Endometrium (tissue), 2 donors: ENCODE measurements around the gene RAPGEF2.

Experiments used
- FAIRE-seq: peaks from 2 replicates; lab custom pipeline; 2012; peaks lifted over from hg19 to GRCh38; lab: Jason Lieb, UNC
- donor health status: control.
- donor health status: control.

Gene RAPGEF2

DNA sequence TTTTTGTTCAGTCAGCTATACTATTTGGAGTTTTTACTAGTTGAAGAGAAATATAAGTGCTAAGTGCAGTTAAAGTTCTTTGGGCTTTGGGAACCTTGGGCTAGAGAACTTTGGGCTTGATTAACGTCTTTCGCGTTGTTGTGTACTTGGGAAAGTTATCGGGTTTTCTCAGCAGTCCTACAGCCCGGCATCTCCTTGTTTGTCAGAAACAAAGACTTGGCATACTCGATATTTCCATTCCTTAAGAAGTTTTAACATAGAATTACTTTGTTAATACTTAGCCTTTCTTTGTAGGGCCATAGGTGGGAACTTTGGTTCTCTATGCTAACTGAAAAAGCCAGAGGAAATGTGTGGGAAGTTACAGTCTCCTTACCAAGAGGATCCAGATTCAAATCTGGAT, 28.7 kb downstream of the RAPGEF2 start:
- FAIRE-seq: peak; percentile 45

DNA sequence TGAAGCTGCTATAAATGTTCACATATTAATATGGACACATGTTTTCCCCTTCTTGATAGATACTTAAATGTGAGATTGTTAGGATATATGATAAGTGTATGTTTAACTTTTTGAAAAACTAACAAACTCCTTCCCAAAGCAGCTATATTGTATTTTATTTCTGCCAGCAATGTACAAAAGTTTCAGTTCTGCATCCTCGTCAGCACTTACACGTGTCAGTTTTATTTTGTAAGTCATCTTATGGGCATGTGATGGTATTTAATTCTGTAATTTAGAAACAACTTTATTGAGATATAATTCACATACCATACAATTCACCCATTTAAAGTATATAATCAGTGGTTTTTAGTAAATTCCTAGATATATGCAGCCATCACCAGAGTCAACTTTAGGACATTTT, 31.6 kb downstream of the RAPGEF2 start:
- no peak for FAIRE-seq

DNA sequence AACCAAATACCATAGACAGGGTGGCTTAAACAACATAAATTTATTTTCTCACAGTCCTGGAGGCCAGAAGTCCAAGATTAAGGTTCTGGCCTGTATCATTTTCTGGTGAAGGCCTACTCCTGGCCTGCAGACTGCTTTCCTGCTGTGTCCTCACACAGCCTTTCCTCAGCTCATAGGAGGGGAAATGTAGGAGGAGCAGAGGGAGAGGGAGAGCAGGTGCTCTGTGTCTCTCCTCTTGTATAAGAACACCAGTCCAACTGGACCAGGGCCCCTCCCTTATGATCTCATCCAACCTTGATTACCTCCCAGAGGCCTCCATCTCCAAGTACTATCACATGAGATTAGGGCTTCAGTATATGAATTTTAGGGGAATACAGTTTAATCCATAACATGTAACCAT, 34.3 kb downstream of the RAPGEF2 start:
- no peak for FAIRE-seq

DNA sequence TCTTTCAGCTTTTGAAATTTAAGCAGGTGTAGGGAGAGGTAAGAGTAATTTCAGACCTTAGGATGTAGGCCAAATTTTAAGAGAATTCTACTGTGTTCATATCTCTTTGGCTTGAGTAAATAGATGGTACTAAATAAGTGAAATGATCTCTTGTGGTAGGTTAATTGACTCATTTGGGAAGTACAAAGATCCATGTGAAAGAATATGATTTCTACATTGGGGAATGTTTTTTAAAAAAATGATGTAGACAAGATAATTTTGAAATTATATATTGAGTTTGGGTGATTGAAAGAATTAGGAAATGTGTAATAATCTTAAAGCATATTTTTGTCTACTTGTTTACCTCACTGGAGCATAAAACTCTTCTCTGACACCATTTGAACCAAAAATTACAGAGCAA, 35.6 kb downstream of the RAPGEF2 start:
- no peak for FAIRE-seq

DNA sequence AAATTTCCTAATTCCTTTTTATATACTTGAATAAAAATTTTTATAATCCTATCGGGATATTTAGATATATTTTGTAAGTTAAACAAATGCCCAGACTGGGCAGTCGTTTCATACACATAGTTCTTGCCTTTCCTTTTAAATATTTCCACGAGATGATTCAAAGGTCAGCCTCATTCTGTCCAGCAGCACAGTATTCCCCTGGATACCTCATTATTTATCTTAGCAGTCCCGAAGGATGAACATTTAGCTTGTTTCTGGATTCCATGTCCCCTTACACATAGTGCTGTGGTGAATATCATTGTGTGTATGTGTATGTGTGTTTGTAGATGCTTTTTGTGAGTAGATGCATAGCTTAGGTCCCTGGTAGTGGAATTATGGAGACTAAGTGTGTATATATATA, 38.3 kb downstream of the RAPGEF2 start:
- no peak for FAIRE-seq

DNA sequence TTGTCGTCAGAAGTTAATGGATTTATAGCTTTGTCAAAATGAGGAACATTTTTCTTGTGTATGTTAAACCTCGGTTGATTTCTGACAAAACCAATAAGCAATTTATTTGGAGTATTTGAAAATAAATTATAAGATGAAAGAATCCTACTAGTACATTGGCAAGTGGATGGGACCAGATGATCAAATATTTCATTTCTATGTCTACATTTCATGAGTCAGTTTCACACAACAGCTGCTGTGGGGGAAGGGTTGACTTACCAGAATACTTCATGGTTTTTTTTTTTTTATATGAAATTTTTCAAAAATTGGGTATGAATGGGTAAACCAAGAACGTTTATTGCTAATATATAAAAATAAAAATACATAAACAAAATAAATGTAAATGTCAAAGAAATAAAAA, 39.4 kb downstream of the RAPGEF2 start:
- peak; percentile 75 for FAIRE-seq

DNA sequence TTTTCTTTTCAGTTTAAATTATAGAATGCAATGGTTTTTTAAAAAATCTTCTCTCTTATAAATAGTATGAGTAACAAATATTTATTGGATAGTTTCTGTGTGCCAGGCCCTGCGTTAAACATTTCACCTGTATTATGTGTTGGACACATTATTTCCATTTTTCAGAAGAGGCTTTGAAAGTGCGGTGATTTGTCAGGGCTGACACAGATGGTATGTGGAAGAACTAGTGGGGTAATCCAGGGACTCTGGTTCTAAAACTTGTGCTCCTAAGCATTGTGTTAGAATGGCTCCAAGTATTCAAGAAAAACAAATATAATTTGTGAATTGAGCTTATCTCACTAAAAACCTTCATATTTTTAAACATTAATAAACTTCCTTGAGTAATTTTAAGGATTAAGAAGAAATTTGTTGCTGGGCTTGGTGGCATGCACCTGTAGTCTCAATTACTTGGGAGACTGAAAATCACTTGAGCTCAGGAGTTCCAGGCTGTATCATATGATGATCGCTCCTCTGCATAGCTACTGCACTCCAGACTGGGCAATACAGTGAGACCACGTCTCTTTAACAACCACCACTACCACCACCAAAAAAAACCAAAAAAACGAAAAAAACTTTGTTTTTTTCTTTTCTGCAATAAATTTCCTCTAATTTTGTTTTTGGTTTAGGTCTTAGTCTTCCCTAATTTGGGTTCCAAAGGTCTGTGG, 40.0 kb downstream of the RAPGEF2 start:
- FAIRE-seq: no peak

DNA sequence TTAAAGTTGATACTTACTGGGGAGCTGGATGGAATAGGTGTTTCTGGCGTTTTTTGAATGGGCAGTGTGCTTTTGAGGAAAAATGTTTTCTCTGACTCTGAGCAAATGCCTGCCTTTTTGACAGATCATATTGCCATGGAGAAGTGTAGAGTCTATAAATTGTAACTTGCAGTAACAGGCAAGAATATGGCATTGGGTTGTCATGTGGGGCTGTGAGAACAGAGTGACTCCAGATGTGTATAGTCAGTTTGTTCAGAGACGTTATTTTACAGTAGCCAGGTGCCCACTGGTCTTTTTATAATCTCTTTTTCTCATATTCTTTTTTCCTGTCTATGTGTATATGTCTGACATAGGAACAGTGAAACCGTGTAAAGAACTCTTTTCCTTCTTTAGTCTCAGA, 40.8 kb downstream of the RAPGEF2 start:
- FAIRE-seq: no peak

DNA sequence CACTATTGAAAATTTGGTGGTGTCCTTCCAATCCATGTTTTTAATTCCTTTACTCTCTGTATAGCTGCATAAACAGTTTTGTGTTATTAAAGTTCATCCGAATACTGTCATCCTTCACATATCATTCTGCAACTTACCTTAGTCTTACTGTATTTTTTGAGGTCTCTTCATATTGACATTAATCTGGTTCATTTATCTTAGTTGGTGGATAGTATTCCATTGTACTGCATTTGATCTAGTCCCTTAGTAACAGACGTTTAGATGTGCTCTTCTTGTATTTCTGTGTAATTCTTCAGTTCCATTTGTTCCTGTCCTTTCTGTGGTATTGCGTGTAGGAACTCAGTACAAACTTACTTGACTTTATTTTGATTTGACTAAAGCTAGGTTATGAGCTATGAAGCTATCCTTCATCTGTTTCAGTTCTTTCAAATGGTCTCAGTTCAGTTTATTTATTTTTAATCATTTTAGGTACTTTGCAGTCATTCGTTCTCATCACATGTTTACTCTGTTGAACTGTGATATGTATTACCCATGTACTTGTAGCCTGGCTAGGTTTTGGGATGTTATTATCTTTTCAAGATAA, 41.3 kb downstream of the RAPGEF2 start:
- no peak for FAIRE-seq

DNA sequence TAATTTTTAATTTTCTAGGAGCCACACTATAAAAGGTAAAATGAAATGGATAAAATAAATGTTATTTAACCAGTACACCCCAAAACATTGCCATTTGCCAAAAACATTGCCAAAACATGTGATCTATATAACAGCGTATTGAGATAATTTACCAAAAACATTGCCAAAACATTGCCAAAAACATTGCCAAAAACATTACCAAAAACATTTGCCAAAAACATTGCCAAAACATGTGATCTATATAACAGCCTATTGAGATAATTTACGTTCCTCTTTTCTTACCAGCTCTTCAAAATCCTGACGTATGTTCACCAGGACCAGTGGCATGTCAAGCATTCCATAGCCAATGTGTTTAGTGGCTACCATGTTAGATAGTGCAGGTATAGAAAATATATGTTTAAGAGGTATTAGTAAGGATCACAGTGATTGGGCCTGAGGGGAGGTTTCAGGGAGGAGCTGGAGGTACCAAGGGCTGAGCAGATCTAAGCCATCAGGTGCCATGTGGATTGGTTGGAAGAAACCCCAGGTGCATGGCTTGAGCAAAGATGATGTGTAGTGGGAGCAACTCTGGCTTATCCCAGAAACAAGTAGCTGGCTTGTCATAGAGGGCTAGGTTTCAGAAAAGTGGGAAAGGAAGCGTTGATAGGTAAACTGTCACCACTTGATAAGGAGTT, 42.6 kb downstream of the RAPGEF2 start:
- no peak for FAIRE-seq

DNA sequence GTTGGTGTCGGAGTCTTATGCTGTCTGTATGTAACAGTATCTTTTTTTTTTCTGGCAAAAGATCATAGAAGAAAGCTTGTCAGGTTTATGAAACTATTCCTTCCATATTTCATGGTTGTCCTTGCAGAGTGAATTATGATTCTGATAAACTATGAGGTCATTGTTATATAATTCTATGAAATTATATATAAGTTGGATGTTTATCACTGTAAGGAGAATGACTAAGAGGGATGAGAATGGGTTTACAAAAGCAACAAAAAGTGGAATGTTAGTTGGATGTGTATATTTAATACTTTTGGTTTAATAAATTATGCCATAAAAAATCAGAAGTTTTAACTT, 43.1 kb downstream of the RAPGEF2 start:
- peak; percentile 57 for FAIRE-seq

DNA sequence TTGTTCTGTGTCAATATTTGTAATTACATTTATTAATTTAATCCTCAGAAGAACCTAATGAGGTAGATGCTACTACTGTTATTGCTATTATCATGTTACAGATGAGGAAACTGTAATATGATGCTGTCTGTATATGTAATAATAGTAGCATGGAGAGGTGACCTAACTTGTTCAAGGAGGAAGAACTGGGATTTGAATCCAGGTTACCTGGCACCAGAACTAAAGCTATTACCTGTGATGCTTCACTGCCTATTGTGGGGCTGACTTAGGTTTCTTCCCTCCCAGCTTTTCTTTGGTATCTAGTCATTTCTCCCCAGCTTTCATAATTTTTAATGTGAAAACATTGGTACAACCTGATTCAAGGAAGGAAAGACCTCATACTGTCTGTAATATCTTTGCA, 43.6 kb downstream of the RAPGEF2 start:
- FAIRE-seq: no peak

DNA sequence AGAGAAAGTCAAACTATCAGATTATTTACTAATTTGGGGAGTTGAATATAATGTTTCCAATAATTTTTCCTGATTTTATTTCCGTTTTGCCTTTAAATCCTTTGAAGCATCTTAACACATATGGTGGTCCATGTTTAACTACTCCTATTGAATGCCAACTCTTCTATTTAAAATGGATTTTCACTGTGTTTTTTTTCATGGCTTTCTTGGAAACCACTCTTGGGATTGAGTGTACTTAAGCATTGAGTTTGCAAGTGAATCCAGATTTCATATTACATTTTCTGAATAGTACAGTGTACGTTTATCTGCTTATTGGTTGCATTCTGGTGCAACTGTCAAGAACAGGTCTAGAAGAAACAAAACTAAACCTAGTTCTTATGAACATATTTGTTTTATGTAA, 45.6 kb downstream of the RAPGEF2 start:
- FAIRE-seq: no peak

DNA sequence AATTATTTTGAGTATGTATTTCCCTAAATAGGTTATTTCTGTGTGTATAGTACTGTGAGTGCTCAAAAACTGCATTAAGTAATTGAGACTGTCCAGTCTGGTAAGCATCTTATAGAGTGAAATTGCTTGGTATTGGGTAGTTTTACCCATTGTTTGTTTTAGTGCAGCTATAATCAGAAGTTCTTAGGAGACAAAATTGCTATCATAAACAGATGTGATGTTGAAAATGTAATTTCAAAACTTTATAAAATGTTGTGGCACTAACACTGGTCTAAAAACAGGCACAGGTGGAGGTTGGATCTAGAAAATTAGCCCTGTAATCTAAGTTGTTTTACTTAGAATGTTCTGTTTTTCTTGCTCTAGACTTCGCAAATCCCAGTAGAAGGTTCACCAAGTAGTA, 46.8 kb downstream of the RAPGEF2 start:
- no peak for FAIRE-seq

DNA sequence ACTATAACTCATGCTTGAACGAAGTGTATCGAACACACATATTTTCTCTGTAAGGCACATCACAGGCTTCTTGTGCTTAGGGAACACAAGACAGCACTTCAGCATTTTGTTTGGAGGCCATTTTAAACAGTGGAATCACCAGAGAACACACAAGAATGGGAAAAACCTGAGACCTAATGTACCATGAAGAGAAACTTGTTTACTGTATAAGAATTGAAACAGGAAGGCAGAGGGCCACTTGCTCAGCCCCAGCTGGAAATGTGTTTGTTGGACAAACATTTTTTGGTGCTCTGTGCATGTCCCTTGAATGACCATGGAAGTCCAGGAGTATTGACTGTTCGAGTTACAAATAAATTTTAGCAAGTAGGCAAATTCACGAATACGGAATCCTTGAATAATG, 47.5 kb downstream of the RAPGEF2 start:
- no peak for FAIRE-seq

DNA sequence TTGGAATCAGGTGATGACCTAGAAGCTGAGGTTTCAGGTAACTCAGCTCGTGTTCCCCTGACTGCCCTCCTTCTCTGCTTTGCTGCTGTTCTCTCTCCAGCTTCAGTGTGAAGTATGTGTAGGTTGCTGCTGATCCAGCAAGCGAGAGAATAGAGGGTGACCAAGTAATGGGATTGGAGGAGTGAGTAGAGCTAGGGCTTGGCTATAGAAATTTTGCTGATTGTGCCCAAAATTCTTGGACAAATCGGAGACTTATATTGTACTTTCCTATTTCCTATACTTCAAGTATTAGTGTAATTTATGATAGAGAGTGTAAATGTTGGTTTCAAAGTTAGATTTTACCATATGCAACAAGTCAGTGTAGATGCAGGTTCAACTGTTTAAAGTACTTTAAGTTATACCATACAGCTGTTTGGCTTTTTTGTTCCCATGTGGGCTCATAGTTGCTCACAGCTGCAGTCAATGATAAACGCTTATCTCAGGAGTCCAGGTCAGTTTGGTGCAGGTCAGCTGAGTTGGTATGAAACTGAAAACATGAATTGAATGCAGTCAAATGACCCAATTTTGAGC, 48.0 kb downstream of the RAPGEF2 start:
- no peak for FAIRE-seq

DNA sequence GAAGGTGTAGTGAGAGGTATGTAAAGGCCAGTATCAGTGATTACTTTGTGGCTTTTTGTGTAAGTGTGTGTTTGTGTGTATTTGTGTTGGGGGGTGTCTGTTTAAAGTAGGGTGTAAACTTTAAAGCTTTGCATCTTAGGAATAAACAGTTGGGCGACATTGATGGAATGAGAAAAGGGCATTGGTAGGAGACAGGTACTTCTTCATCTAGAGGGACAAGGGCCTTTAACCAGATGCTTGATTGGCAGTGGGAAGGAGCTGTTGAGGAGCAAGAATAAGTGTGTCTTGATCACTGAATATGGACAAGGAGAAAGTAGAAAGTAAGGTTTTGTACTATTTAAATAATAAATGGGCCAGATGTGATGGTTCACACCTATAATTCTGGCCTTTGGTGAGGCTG, 48.8 kb downstream of the RAPGEF2 start:
- FAIRE-seq: no peak

DNA sequence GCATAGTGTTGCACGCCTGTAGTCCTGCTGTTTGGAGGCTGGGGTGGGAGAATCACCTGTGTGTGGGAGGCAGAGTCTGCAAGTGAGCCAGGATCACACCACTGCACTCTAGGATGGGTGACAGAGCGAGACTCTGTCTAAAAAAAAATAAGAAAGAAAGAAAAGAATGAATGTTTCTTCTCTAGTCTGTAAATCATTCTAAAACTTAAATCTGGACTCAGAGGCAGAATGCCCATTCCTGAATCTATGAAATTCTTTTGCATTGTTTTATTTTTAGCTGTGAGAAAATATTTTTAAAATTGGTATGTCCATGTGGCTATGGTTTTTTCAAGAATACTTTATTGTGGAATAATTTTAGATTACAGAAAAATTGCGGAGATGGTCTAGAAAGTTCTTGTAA, 49.3 kb downstream of the RAPGEF2 start:
- no peak for FAIRE-seq

DNA sequence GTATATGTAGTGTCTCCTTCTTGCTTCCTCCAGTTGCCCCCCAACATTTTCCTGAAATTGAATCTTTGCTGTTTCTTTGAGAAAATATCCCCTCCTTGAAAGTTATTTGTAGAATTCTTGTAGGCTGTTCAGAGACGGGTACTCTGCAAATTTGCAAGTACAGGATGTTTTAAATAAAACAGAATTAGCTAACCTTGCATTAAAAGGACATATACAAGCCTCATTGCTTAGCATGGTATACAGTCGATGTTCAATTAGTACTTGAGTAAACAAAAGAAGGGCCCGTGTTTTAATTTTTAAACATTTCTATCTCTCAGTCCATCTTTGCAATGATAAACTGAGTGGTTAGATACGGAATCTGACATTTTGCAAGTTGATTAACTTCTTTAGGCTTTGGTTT, 50.8 kb downstream of the RAPGEF2 start:
- FAIRE-seq: no peak

DNA sequence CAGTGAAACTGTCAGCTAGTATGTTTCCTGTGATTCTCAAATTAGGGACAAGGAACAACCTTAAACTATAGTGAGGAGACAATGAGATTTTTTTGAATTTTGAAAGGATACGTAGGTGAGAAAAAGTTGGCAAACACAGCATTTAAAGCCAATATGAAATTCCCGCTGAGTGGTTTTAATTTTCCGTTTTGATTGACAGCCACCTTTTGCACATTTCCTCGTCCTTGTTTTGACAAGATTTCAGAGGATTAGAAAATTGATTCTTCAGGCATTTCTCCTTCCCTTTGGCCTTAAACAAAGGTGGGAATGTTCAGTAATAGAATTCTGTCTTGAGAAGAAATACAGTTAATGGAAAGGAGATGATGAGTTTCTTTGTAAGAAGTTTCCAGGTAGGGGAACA, 52.2 kb downstream of the RAPGEF2 start:
- no peak for FAIRE-seq

DNA sequence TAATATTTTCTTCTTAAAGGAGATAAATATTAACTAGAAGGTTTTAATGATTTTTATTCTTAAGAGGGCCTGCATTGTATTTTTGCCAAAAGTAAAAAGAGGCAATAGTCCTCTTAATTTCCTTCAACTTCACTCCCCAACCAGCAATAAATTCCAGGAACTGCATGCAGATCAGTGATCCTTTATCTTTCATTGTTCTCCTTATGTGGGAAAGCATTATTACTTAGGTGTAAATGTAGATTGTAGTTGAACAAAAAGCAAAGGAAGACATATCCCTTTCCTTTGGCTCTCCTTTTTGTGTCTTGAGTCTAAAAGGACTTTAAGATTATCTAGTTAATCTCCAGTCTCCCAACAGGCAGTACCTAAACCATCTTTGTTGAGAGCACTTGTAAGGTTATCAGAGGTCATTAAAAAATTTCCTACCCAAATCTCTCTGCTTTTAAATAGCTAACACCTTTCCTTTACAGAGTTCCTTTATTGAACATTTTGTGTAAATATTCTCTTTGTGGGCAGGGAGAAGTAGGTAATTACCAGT, 55.3 kb downstream of the RAPGEF2 start:
- no peak for FAIRE-seq

DNA sequence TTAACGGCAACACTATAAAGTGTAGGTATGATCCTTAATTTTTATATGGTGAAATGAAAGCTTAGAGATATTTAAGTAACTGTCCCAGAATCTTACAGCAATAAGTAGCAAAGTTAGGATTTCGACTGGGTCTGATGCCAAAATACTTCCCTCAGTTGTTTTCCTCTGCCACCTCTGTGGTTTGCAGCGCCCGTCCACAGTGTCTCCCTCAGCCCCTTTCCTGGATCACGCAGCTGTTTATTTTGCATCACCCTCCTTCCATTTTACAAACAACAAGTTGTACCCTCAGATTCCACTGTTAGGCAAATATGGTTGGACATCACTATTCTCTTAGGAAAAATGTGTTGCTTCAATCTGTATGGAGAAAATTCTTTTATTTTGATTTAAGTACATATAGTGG, 56.1 kb downstream of the RAPGEF2 start:
- no peak for FAIRE-seq

DNA sequence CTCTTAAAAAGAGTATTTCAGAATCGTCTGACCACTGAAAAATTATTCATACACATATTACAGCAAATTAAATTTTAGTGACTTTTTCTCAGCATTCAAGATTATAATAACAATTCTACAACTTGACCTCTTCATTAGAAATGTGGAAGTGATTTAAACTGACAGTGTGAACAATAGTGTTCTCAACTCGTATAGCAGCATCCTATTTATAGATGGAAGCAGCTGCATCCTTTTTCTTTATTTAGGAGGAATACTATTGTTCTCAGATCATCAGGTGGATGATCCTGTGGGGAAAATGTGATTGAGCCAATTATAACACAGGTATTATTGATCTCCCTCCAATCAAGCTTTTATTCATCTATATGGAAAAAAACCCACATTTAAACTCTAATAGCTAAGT, 56.7 kb downstream of the RAPGEF2 start:
- FAIRE-seq: no peak
